AG09319 (cell line): Measurements from ENCODE around the gene EVPL.

ENCODE experiments used
- DNase-seq: peaks from one replicate; pipeline ENCODE4 v3.0.0-alpha.2; 2010; ENCODE audit warnings: low read depth; ENCODE audit errors: extremely low read depth
- CTCF ChIP-seq: IDR thresholded peaks from 2 replicates; pipeline ENCODE4 v1.5.1; 2011; ENCODE audit warnings: low read depth, mild to moderate bottlenecking, inconsistent platforms, low read length, moderate library complexity

Gene EVPL

GRCh38 chr17:76013377-76013932 lies 13.7 kb downstream of the EVPL start:
- DNase-seq = no peak
- no peak for TF ChIP-seq CTCF

GRCh38 chr17:76011951-76012350 lies 15.2 kb downstream of the EVPL start:
- no peak for TF ChIP-seq CTCF
- no peak for DNase-seq

GRCh38 chr17:76009969-76010661 lies 17.0 kb downstream of the EVPL start:
- DNase-seq = no peak
- TF ChIP-seq CTCF = no peak

GRCh38 chr17:76009447-76009846 lies 17.7 kb downstream of the EVPL start:
- DNase-seq = no peak
- no peak for TF ChIP-seq CTCF

GRCh38 chr17:76008630-76009425 lies 18.3 kb downstream of the EVPL start:
- TF ChIP-seq CTCF = no peak
- DNase-seq = no peak

GRCh38 chr17:76008208-76008607 lies 18.9 kb downstream of the EVPL start:
- DNase-seq = no peak
- TF ChIP-seq CTCF = no peak

GRCh38 chr17:76007850-76008165 lies 19.3 kb downstream of the EVPL start:
- DNase-seq = no peak
- no peak for TF ChIP-seq CTCF
